Stimulated activated naive B cell treated with anti-CD40 and anti-IgM and Interleukin-4, amounts not matched to agents 10 μg/mL and 1 μg/mL and 100 μg/mL, for 72 hours (primary cell): ENCODE data around the gene PRDM13.
A peak's percentile ranks its signal among the peaks of the same experiment; 100 is the strongest.
"Not testable (repeated sequence)": the region's sequence is repeated elsewhere in the genome, so short reads cannot be mapped to it uniquely, and the experiment has no call there.

Experiments used
- ATAC-seq, 2 donors: fragments of 150-1000 bp; cut with Tn5 transposase; replicated peaks; 2 replicates each; pipeline ENCODE4 v1.10.0; 2021; ENCODE audit warnings: moderate library complexity in 1 of 2
- DNase-seq: peaks from one replicate; pipeline ENCODE4 v3.0.0; 2021
- H3K27ac Mint-ChIP-seq: one replicate; pipeline ENCODE4 v1.8.0; 2022; ENCODE audit warnings: mild to moderate bottlenecking, mixed read lengths
- H3K27me3 Mint-ChIP-seq, 2 donors: one replicate each; pipeline ENCODE4 v1.8.0; 2022; ENCODE audit warnings: mixed read lengths in 2 of 2
- H3K36me3 Mint-ChIP-seq, 2 donors: one replicate each; pipeline ENCODE4 v1.8.0; 2022; ENCODE audit warnings: mixed read lengths in 2 of 2, mild to moderate bottlenecking in 1 of 2
- H3K4me1 Mint-ChIP-seq, 2 donors: one replicate each; pipeline ENCODE4 v1.8.0; 2022; ENCODE audit warnings: mixed read lengths in 2 of 2, mild to moderate bottlenecking in 1 of 2
- H3K4me3 Mint-ChIP-seq, 2 donors: one replicate each; pipeline ENCODE4 v1.8.0; 2022; ENCODE audit warnings: mild to moderate bottlenecking in 2 of 2, mixed read lengths in 2 of 2, moderate library complexity in 1 of 2
- H3K9me3 Mint-ChIP-seq, 2 donors: one replicate each; pipeline ENCODE4 v1.8.0; 2022; ENCODE audit warnings: mixed read lengths in 2 of 2, mild to moderate bottlenecking in 1 of 2

The PRDM13 gene

DNA sequence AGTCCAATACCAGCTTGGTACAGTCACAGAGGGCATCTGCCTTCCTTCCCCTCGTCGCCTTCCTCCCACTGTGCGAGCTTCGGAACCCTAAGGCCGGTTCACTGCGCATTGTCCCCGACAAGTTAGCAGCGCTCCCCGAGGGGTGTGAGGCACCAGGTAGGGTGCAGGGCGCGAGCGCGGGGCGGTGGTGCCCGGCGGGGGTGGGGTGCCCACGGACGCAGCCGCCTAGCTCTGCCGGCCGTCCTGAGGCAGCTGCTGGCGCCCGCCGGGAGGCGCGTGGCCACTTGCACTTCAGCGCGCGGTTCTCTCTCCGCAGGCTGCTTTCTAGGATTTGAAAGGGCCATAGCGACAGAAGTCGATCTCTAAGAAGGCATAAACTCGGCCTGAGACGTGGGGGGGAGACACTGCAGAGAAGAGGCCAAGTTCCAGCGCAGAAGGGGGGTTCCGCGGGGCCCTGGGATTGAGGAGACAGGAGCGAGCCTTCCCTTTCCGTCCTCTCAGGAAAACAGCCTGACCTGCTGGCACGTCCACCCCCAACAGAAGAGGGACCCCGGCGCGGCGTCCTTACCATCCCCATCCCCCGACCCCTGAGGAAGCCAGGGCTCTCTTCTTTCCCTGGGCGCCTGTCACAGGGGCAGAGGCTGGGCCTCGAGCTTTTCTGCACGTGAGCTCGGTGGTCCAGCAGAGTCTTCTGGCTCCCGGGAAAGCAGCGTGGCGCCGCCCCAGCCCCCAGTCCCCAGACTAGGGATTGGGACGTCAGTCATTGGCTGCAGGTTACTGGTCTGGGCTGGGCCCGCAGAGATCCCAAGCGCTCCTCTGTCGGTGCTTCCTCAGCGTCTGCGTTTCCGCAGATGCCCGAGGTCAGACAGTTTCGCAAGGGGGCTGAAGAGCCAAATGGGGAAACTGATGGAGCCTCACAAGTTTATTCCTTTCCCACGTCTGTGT lies 15.6 kb upstream of the PRDM13 start:
- no peak for ATAC-seq
- Mint-ChIP-seq H3K4me3 (peak overlapping the region; percentile 46), H3K27me3 (peaks cover 65 to 79% of the 10 kb centered on the region in 2 donors), H3K9me3 (peaks cover 0 to 3% of the 10 kb centered on the region in 2 donors), H3K36me3 (no peaks in the 10 kb centered on the region), H3K4me1 (peaks cover 13 to 35% of the 10 kb centered on the region in 2 donors), H3K27ac (no peak overlapping the region)
- no peak for DNase-seq

GRCh38 chr6:99591673-99592364 lies 14.8 kb upstream of the PRDM13 start:
- DNase-seq (no peak), ATAC-seq (no peak)
- H3K27me3 Mint-ChIP-seq: peaks cover 65 to 83% of the 10 kb centered on the region in 2 donors
- peak overlapping the region; percentile 14 for H3K27ac Mint-ChIP-seq
- no peaks in the 10 kb centered on the region for H3K36me3 Mint-ChIP-seq
- peaks cover 13 to 35% of the 10 kb centered on the region in 2 donors for H3K4me1 Mint-ChIP-seq
- H3K9me3 Mint-ChIP-seq: peaks cover 0 to 3% of the 10 kb centered on the region in 2 donors
- H3K4me3 Mint-ChIP-seq: no peak overlapping the region

DNA sequence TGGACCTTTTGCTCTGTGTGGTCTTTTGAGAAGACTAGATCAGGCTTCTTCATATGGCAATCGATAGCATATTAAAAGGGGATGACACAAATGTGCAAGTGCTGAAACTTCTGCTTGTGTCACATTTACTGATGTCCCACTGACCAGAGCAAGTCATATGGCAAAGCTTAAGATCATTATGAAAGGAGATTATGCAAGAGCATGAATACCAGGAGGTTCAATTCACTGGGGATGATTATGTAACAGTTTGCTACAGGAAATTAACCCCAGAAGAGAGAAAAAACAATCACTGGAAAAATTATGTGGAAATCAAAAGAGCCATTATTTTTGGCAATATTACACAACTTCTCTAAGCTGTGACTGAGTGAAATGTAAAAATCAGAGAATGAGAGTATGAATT lies 13.7 kb upstream of the PRDM13 start:
- peaks cover 70 to 82% of the 10 kb centered on the region in 2 donors for H3K27me3 Mint-ChIP-seq
- H3K4me1 Mint-ChIP-seq: peaks cover 13 to 35% of the 10 kb centered on the region in 2 donors
- H3K4me3 Mint-ChIP-seq: no peak overlapping the region
- H3K9me3 Mint-ChIP-seq: peaks cover 0 to 3% of the 10 kb centered on the region in 2 donors
- H3K27ac Mint-ChIP-seq: no peak overlapping the region
- ATAC-seq: no peak
- DNase-seq: no peak
- no peaks in the 10 kb centered on the region for H3K36me3 Mint-ChIP-seq

DNA sequence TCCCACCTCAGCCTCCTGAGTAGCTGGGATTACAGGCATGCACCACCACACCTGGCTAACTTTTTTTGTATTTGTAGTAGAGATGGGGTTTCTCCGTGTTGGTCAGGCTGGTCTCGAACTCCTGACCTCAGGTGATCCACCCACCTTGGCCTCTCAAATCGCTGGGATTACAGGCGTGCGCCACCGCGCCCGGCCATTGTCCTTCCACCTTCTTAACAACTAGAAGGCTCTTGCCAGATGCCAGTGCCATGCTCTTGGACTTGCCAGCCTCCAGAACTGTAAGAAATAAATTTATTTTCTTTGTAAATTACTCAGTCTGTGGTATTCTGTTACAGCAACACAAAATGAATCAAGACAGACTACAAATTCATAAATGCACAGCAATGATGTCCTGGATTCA lies 11.9 kb upstream of the PRDM13 start:
- not testable (repeated sequence) for H3K4me3 Mint-ChIP-seq, H3K36me3 Mint-ChIP-seq, H3K9me3 Mint-ChIP-seq, ATAC-seq, H3K27ac Mint-ChIP-seq, DNase-seq
- Mint-ChIP-seq H3K27me3 (peaks cover 71 to 84% of the 10 kb centered on the region in 2 donors), H3K4me1 (peaks cover 8 to 20% of the 10 kb centered on the region in 2 donors)

- H3K27ac Mint-ChIP-seq: peak overlapping the region; percentile 56
- no peaks in the 10 kb centered on the region for H3K9me3 Mint-ChIP-seq
- H3K4me1 Mint-ChIP-seq: peaks cover 17 to 43% of the 10 kb centered on the region in 2 donors
- no peak for ATAC-seq
- DNase-seq: no peak
- peaks cover 0 to 4% of the 10 kb centered on the region in 2 donors for H3K36me3 Mint-ChIP-seq
- H3K4me3 Mint-ChIP-seq: peak overlapping the region; percentile 65 to 66
- peaks cover 59 to 76% of the 10 kb centered on the region in 2 donors for H3K27me3 Mint-ChIP-seq
Observed at GRCh38 chr6:99602520-99603420, 3.9 kb upstream of the PRDM13 start.

GRCh38 chr6:99603421-99604165 lies 3.0 kb upstream of the PRDM13 start:
- Mint-ChIP-seq H3K27me3 (peaks cover 60 to 77% of the 10 kb centered on the region in 2 donors), H3K36me3 (peaks cover 0 to 6% of the 10 kb centered on the region in 2 donors), H3K27ac (peak overlapping the region; percentile 62), H3K4me1 (peaks cover 20 to 52% of the 10 kb centered on the region in 2 donors), H3K9me3 (no peaks in the 10 kb centered on the region), H3K4me3 (peak overlapping the region; percentile 80 to 85)
- ATAC-seq (peak; percentile 29 to 38), DNase-seq (no peak)

GRCh38 chr6:99604166-99605073 lies 2.2 kb upstream of the PRDM13 start:
- Mint-ChIP-seq H3K27me3 (peaks cover 58 to 77% of the 10 kb centered on the region in 2 donors), H3K9me3 (no peaks in the 10 kb centered on the region), H3K36me3 (peaks cover 0 to 6% of the 10 kb centered on the region in 2 donors), H3K27ac (peak overlapping the region; percentile 71), H3K4me1 (peaks cover 20 to 57% of the 10 kb centered on the region in 2 donors), H3K4me3 (peak overlapping the region; percentile 80 to 85)
- ATAC-seq (no peak), DNase-seq (no peak)

GRCh38 chr6:99605074-99605734 lies 1.4 kb upstream of the PRDM13 start:
- peak overlapping the region in 1 of 2 donors; percentile 80 for H3K4me3 Mint-ChIP-seq
- no peaks in the 10 kb centered on the region for H3K9me3 Mint-ChIP-seq
- no peak for DNase-seq
- peaks cover 57 to 75% of the 10 kb centered on the region in 2 donors for H3K27me3 Mint-ChIP-seq
- H3K36me3 Mint-ChIP-seq: peaks cover 0 to 6% of the 10 kb centered on the region in 2 donors
- peak overlapping the region; percentile 71 for H3K27ac Mint-ChIP-seq
- ATAC-seq: no peak
- H3K4me1 Mint-ChIP-seq: peaks cover 20 to 57% of the 10 kb centered on the region in 2 donors

DNA sequence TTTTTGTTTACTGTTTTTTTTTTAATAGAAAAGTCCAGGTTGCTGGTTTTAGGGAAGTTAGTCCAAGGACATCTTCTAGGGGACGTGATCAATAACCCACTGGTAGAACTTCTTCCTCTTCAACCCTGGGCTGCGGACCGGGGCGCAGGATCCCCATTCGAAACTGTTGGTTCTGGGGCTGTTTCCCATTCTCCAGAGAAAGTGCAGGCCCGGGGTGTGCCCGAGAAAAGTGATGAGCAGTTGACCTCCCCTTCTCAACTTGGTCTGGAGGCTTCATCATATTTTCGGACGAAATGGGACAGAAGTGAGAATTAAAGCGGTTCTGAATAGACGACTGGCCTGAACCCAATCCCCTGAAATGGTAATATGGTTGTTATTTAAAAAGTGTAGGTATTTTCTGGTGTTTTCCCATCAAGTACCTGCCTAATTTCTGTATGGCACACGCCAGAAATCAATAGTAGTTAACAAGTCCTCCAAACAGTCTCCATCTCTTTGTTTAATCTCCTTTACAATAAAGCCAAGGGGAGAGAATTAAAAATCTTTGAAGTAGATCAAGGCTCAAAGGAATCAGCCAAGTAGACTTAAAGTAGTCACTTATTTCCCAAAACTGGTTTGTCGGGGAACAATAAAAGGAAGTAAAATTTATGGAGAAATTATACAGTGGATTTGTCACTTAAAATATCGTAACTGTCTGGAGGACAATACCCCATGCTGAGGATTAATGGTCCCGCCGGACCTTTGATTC lies 550 bp upstream of the PRDM13 start:
- no peak for DNase-seq
- Mint-ChIP-seq H3K27me3 (peaks cover 60 to 83% of the 10 kb centered on the region in 2 donors), H3K4me3 (no peak overlapping the region), H3K36me3 (peaks cover 0 to 6% of the 10 kb centered on the region in 2 donors), H3K27ac (peak overlapping the region; percentile 81), H3K9me3 (no peaks in the 10 kb centered on the region), H3K4me1 (peaks cover 20 to 60% of the 10 kb centered on the region in 2 donors)
- ATAC-seq: no peak

GRCh38 chr6:99607416-99608036 lies 893 bp downstream of the PRDM13 start:
- H3K4me3 Mint-ChIP-seq: peak overlapping the region in 1 of 2 donors; percentile 39
- H3K36me3 Mint-ChIP-seq: peaks cover 0 to 6% of the 10 kb centered on the region in 2 donors
- peaks cover 64 to 88% of the 10 kb centered on the region in 2 donors for H3K27me3 Mint-ChIP-seq
- H3K27ac Mint-ChIP-seq: peak overlapping the region; percentile 59
- peaks cover 18 to 61% of the 10 kb centered on the region in 2 donors for H3K4me1 Mint-ChIP-seq
- ATAC-seq (no peak), DNase-seq (no peak)
- no peaks in the 10 kb centered on the region for H3K9me3 Mint-ChIP-seq
